HCT116 (cell line): ENCODE results near the gene PRR16.

Experiments
- CEBPB ChIP-seq: IDR thresholded peaks from 2 replicates; pipeline ENCODE4 v1.6.1; 2012; ENCODE audit warnings: low read depth
- POLR2A ChIP-seq: IDR thresholded peaks from 2 replicates; pipeline ENCODE4 v1.7.0; 2011; ENCODE audit warnings: borderline replicate concordance; ENCODE audit not compliant: insufficient read depth, insufficient read length; ENCODE audit errors: extremely low read depth

DNA sequence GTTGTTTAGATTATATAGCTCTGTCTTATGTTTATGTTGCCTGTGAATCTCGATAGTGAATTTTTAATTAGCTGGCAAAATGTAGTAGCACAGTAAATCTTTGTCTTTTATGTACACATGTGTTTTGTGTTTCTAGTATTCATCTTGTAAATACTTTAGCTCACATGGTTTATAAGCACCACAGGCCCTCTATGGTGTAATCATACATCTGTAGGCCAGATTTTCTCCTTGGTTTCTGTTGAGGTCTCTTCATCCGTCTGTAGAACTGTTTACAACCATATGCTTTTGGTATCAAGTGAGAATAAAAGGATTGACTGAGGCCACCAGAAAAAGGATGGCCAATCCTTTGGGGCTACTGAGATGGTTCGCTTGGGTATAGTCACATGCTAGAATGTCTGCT is 45.0 kb downstream of the PRR16 start:
- TF ChIP-seq CEBPB, result no peak
- no peak for TF ChIP-seq POLR2A
